GM19395 (cell line): ENCODE data around the gene PARVG.

ENCODE experiments used
- ATAC-seq: cut with Tn5 transposase; IDR thresholded peaks from one replicate; pipeline ENCODE4 v1.9.1; 2021; ENCODE audit warnings: mild to moderate bottlenecking, moderate library complexity; ENCODE audit not compliant: unreplicated experiment

Gene PARVG

DNA sequence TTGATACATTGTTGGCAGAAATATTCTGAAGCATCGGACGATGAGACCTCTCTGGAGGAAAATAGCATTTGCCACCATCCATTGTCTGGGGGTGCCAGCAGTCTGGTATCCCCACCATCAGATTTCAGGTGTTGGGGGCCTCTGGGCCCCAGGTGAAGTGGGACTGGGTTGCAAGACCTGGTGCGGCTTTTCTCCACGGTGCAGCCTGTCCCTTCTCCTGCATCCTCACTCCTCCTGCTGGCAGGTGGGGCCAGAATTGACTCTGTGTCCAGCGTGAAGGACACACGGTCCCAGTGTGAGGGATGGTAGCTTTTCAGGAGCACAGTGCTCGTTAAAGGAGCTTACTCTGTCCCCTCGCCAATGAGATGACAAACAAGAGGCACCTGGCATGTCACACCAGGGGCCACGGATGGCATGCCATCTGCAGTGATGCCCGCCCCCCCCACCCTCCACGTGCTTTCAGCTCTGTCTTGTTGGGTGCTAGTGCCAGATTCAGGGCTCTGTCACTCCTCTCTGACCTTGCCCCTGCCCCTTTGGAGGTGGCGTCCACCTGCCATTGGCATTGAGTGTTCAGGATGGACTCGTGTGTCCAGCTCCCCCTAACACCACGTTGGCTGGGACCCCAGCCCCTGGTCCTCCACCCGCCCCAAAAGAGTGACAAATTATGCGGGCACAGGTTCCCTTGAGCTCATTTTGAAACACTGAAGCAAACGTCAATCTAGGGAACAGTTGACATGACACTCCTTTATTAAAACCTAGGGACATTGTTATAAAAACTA, 62.4 kb downstream of the PARVG start:
- no peak for ATAC-seq

DNA sequence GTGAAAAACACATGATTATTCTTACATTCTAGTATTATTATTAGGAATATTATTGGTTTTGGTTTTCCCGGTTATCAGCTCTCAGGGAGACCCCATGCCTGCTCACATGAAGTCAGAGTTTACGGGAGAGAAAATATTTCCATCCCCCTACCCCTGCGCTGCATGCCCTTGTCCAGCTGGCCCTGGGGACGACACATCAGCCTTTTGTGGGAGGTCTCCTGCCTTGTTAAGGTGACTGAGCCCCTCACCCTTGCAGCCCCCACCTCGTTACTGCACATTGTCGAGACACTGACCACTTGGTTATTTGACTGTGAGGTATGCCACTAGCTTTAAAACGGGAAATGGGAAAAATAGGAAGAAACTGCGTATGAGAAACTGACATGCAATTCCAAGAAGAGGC, 63.0 kb downstream of the PARVG start:
- ATAC-seq = no peak

DNA sequence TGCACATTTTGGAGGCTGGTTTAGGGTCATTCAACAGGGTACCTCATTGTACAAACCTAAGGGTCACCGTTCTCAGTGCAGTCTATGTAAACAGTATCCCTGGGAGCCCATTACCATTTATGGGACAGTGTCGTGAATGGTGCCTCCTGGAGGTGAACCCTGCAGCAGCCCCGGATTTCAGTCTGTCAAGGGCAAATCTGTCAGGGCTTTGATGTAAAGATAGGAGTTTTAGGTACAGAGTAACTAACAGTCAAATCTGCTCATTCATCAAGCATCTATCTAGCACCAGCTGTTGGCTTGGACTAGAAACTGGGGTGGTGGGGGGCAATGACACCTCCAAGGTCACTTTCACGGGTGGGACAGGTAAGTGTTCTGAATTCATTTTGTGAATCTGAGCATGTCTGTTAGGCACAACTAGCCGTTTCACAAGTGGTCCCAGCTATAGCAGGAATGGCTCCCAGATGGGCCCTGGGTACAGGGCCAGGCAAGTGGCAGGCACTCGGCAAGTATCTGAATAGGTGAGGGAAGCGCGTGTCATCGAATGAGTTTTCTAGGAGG, 63.6 kb downstream of the PARVG start:
- no peak for ATAC-seq

DNA sequence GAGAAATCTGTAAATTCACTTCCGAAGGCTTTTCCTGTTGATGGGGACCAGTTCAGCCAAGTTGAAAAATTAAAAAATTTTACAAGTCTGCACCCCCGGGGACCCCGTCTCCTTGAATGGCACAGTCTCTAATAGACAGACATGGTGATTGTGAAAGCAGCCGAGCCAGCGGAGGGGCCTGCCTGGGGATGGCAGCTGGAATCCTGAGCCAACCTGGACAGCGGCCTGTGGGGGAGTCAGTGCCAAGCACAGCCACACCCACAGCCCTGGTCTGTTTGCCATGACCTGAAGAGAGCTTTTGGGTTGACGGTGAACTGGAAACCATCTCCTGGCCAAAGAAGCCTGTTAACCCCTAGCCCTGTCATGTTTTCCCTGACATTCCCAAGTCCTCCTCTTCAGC, 64.7 kb downstream of the PARVG start:
- no peak for ATAC-seq

- ATAC-seq = no peak
Observed at GRCh38 chr22:44245867-44246266, 65.1 kb downstream of the PARVG start.

- ATAC-seq = no peak
Observed at GRCh38 chr22:44246615-44247326, 66.0 kb downstream of the PARVG start.

GRCh38 chr22:44247346-44247745, 66.6 kb downstream of the PARVG start:
- ATAC-seq = no peak

- ATAC-seq = no peak
Observed at GRCh38 chr22:44247923-44248892, 67.5 kb downstream of the PARVG start.

- ATAC-seq = no peak
Observed at GRCh38 chr22:44248926-44249325, 68.2 kb downstream of the PARVG start.

GRCh38 chr22:44249376-44250147, 68.8 kb downstream of the PARVG start:
- ATAC-seq = no peak

GRCh38 chr22:44254811-44255210, 74.1 kb downstream of the PARVG start:
- ATAC-seq = no peak

DNA sequence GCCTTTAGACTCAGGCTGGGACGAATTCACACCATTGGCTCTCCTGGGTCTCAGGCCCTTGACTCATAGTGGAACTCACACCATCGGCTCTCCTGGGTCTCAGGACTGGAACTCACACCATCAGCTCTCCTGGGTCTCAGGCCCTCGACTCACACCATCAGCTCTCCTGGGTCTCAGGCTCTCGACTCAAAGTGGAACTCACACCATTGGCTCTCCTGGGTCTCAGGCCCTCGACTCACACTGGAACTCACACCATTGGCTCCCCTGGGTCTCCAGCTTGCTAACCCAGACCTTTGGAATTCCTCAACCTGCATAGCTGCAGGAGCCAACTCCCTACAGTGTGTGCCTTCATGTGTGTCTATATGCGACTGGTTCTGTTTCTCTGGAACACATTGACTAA, 75.4 kb downstream of the PARVG start:
- ATAC-seq = no peak

DNA sequence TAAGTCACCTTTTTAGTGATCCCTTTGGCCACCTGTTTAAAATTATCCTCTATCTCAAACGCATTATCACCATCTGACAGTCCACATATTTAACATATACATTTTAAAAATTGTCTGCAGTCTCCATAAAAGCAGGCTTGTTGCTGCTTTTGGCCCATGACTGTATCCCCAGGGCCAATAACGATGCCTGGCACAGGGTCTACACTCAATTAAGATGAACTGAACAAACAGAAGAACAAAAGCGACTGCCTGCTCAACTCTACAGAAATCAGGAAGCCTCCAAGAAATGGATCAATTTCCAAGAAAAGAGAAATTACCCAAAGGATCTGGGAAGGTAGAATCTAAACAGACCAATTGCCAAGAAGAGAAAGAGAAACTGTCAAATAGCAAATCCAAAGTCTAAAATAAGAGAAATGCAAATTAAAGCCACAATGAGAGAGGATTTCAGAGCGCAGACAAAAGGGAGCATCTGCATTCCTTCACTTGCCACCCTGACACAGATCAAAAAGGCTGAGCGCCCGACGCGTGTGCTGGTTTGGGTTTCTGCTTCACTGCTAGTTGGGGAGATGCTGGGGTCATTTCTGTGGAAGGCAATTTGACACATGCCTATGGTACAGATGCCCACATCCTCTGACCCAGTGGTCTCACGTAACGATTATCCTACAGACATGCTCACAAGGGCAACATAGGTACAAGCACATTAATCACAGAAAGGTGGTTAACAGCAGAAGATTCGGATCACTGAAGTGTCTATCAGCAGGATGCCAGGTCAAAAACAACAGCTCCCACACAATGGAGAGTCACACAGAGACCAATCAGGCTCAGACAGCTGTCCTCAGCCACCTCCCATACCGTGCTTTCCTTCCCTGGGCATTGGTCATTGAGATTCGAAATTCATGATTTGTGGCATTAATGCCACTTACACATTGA, 76.1 kb downstream of the PARVG start:
- no peak for ATAC-seq
